H7 (cell line): Measurements from ENCODE around the gene DBP. TPM values are rescaled to one million over a fixed set of nuclear protein-coding genes. Genes with fewer than 3 reads are reported as not detected.

ENCODE experiments used
- DNase-seq: peaks from one replicate; pipeline ENCODE4 v3.0.0; 2012
- H3K27me3 ChIP-seq: 2 replicates; pipeline ENCODE4 v1.6.0; 2011; ENCODE audit warnings: mild to moderate bottlenecking, low read length; ENCODE audit not compliant: control insufficient read depth, insufficient read depth
- H3K36me3 ChIP-seq: replicated peaks from 2 replicates; pipeline ENCODE4 v1.5.1; 2011; ENCODE audit warnings: low read length; ENCODE audit not compliant: control insufficient read depth, insufficient read depth
- H3K4me3 ChIP-seq: 2 replicates; pipeline ENCODE4 v1.5.1; 2011; ENCODE audit warnings: low read depth, mild to moderate bottlenecking, control low read depth, low read length, moderate library complexity; ENCODE audit not compliant: insufficient read depth
- total RNA-seq: library from RNA; depleted of rRNA; stranded (reverse); fragments of >200 nt; shearing (Covaris generic); gene quantifications from 2 replicates; pipeline ENCODE4 v1.2.3, GENCODE V29; 2014; rRNA removed

Gene DBP
- total RNA-seq, 1 experiment from 2014 or later = 11.2 TPM

GRCh38 chr19:48582168-48582567 is 55.0 kb downstream of the DBP start:
- H3K36me3 ChIP-seq = no peaks in the 10 kb centered on the region
- no peak overlapping the region for H3K4me3 ChIP-seq
- H3K27me3 ChIP-seq = no peaks in the 10 kb centered on the region
- no peak for DNase-seq

Other genes starting within 250 kb of the DBP start
- gene KDELR1, start 245.8 kb downstream of the DBP start, total RNA-seq = 110 and 111 TPM in 2 replicates
- gene GRIN2D, start 243.7 kb downstream of the DBP start, total RNA-seq = 4.4 and 4.8 TPM in 2 replicates
- gene GRWD1, start 191.4 kb downstream of the DBP start, total RNA-seq = 80.6 and 97.8 TPM in 2 replicates
- gene KCNJ14, start 181.8 kb downstream of the DBP start, total RNA-seq = 0.21 and 0.70 TPM in 2 replicates
- gene CYTH2, start 168.0 kb downstream of the DBP start, total RNA-seq = 42.9 and 51.3 TPM in 2 replicates
- gene LMTK3, start 125.5 kb downstream of the DBP start, total RNA-seq = 3.0 and 3.6 TPM in 2 replicates
- 1.8 and 2.8 TPM in 2 replicates for gene SULT2B1, start 85.2 kb downstream of the DBP start, total RNA-seq
- gene SPACA4, start 30.6 kb downstream of the DBP start, total RNA-seq = not detected in 2 replicates
- 3.8 and 4.0 TPM in 2 replicates for gene FAM83E, start 22.3 kb downstream of the DBP start, total RNA-seq
- 3,978 and 5,156 TPM in 2 replicates for gene RPL18, start 18.2 kb downstream of the DBP start, total RNA-seq
- 10.9 and 26.4 TPM in 2 replicates for gene SPHK2, start 17.9 kb downstream of the DBP start, total RNA-seq
- 10.8 and 24.0 TPM in 2 replicates for gene CA11, start 8.8 kb upstream of the DBP start, total RNA-seq
- 0.15 TPM in 1 of 2 replicates, not detected in the other for gene NTN5, start 35.6 kb upstream of the DBP start, total RNA-seq
- 0.78 and 1.8 TPM in 2 replicates for gene FUT2, start 58.6 kb upstream of the DBP start, total RNA-seq
- gene MAMSTR, start 82.3 kb upstream of the DBP start, total RNA-seq = 1.7 and 2.4 TPM in 2 replicates
- 4.5 and 4.6 TPM in 2 replicates for gene RASIP1, start 103.2 kb upstream of the DBP start, total RNA-seq
- 0.18 and 0.24 TPM in 2 replicates for gene IZUMO1, start 109.5 kb upstream of the DBP start, total RNA-seq
- 6.1 and 8.2 TPM in 2 replicates for gene FUT1, start 115.3 kb upstream of the DBP start, total RNA-seq
- gene FGF21, start 118.1 kb upstream of the DBP start, total RNA-seq = 0.35 TPM in 1 of 2 replicates, not detected in the other
- 31.5 and 40.0 TPM in 2 replicates for gene BCAT2, start 173.7 kb upstream of the DBP start, total RNA-seq
- gene HSD17B14, start 199.1 kb upstream of the DBP start, total RNA-seq = 9.9 and 18.0 TPM in 2 replicates
- 20.6 and 25.6 TPM in 2 replicates for gene PLEKHA4, start 231.2 kb upstream of the DBP start, total RNA-seq
- 20.3 and 21.6 TPM in 2 replicates for gene PPP1R15A, start 235.0 kb upstream of the DBP start, total RNA-seq